HUES6 (cell line): ENCODE data around the gene B4GALT7.
A peak's percentile ranks its signal among the peaks of the same experiment; 100 is the strongest.

ENCODE experiments used
- H3K27ac ChIP-seq: 2 replicates; pipeline ENCODE4 v1.7.0; 2013; ENCODE audit warnings: low read depth, mild to moderate bottlenecking, low read length, inconsistent platforms
- H3K27me3 ChIP-seq: 2 replicates; pipeline ENCODE4 v1.6.1; 2013; ENCODE audit warnings: low read length; ENCODE audit not compliant: control insufficient read depth, insufficient read depth
- H3K36me3 ChIP-seq: 2 replicates; pipeline ENCODE4 v1.6.1; 2013; ENCODE audit warnings: low read length; ENCODE audit not compliant: control insufficient read depth, insufficient read depth
- H3K4me1 ChIP-seq: 2 replicates; pipeline ENCODE4 v1.6.1; 2013; ENCODE audit warnings: low read length; ENCODE audit not compliant: control insufficient read depth, insufficient read depth
- H3K4me3 ChIP-seq: 2 replicates; pipeline ENCODE4 v1.5.1; 2013; ENCODE audit warnings: low read depth, low read length
- H3K9ac ChIP-seq: one replicate; pipeline ENCODE4 v1.6.1; 2013; ENCODE audit warnings: mild to moderate bottlenecking, low read length
- H3K9me3 ChIP-seq: 2 replicates; pipeline ENCODE4 v1.6.1; 2013; ENCODE audit warnings: low read depth, low read length; ENCODE audit not compliant: control insufficient read depth, insufficient read depth

B4GALT7 gene

GRCh38 chr5:177594071-177594470 is 5.9 kb upstream of the B4GALT7 start:
- Histone ChIP-seq H3K9ac (no peak overlapping the region), H3K4me1 (no peaks in the 10 kb centered on the region), H3K9me3 (no peaks in the 10 kb centered on the region), H3K27me3 (peaks cover 22% of the 10 kb centered on the region), H3K27ac (no peak overlapping the region), H3K36me3 (peaks cover 37% of the 10 kb centered on the region), H3K4me3 (no peak overlapping the region)

GRCh38 chr5:177595026-177595585 is 4.8 kb upstream of the B4GALT7 start:
- no peaks in the 10 kb centered on the region for H3K9me3 ChIP-seq
- no peak overlapping the region for H3K9ac ChIP-seq
- no peak overlapping the region for H3K4me3 ChIP-seq
- H3K27me3 ChIP-seq, result peaks cover 22% of the 10 kb centered on the region
- H3K4me1 ChIP-seq, result no peaks in the 10 kb centered on the region
- H3K36me3 ChIP-seq, result peaks cover 37% of the 10 kb centered on the region
- no peak overlapping the region for H3K27ac ChIP-seq

GRCh38 chr5:177595991-177596774 is 3.7 kb upstream of the B4GALT7 start:
- Histone ChIP-seq H3K36me3 (peaks cover 37% of the 10 kb centered on the region), H3K9me3 (no peaks in the 10 kb centered on the region), H3K4me3 (no peak overlapping the region), H3K4me1 (peaks cover 4% of the 10 kb centered on the region), H3K27ac (no peak overlapping the region), H3K27me3 (peaks cover 20% of the 10 kb centered on the region), H3K9ac (no peak overlapping the region)

GRCh38 chr5:177596775-177597238 is 3.1 kb upstream of the B4GALT7 start:
- Histone ChIP-seq H3K9me3 (no peaks in the 10 kb centered on the region), H3K27ac (no peak overlapping the region), H3K36me3 (peaks cover 37% of the 10 kb centered on the region), H3K4me3 (no peak overlapping the region), H3K9ac (no peak overlapping the region), H3K27me3 (peaks cover 17% of the 10 kb centered on the region), H3K4me1 (peaks cover 4% of the 10 kb centered on the region)

GRCh38 chr5:177598477-177598876 is 1.5 kb upstream of the B4GALT7 start:
- Histone ChIP-seq H3K9ac (no peak overlapping the region), H3K36me3 (peaks cover 35% of the 10 kb centered on the region), H3K27ac (no peak overlapping the region), H3K27me3 (peaks cover 17% of the 10 kb centered on the region), H3K4me1 (peaks cover 4% of the 10 kb centered on the region), H3K4me3 (no peak overlapping the region), H3K9me3 (no peaks in the 10 kb centered on the region)

GRCh38 chr5:177600508-177601018 is 631 bp downstream of the B4GALT7 start:
- no peaks in the 10 kb centered on the region for H3K9me3 ChIP-seq
- H3K4me1 ChIP-seq, result peaks cover 4% of the 10 kb centered on the region
- H3K4me3 ChIP-seq, result peak overlapping the region; percentile 96
- no peak overlapping the region for H3K27ac ChIP-seq
- peaks cover 14% of the 10 kb centered on the region for H3K36me3 ChIP-seq
- peak overlapping the region; percentile 77 for H3K9ac ChIP-seq
- H3K27me3 ChIP-seq, result peaks cover 17% of the 10 kb centered on the region

GRCh38 chr5:177601126-177601525 is 1.2 kb downstream of the B4GALT7 start:
- Histone ChIP-seq H3K9me3 (no peaks in the 10 kb centered on the region), H3K9ac (peak overlapping the region; percentile 77), H3K4me3 (peak overlapping the region; percentile 96), H3K27me3 (peaks cover 17% of the 10 kb centered on the region), H3K4me1 (peaks cover 4% of the 10 kb centered on the region), H3K36me3 (peaks cover 10% of the 10 kb centered on the region), H3K27ac (no peak overlapping the region)

- Histone ChIP-seq H3K9me3 (no peaks in the 10 kb centered on the region), H3K4me3 (no peak overlapping the region), H3K4me1 (peaks cover 4% of the 10 kb centered on the region), H3K9ac (no peak overlapping the region), H3K27ac (no peak overlapping the region), H3K36me3 (peaks cover 5% of the 10 kb centered on the region; the same call in 1 of the 2 replicates), H3K27me3 (peaks cover 17% of the 10 kb centered on the region)
Observed at GRCh38 chr5:177601577-177602457, 1.9 kb downstream of the B4GALT7 start.

- Histone ChIP-seq H3K36me3 (peaks cover 3% of the 10 kb centered on the region; the same call in 1 of the 2 replicates), H3K27ac (no peak overlapping the region), H3K4me1 (peaks cover 9% of the 10 kb centered on the region), H3K9ac (no peak overlapping the region), H3K27me3 (peaks cover 17% of the 10 kb centered on the region), H3K4me3 (no peak overlapping the region), H3K9me3 (no peaks in the 10 kb centered on the region)
Observed at GRCh38 chr5:177602458-177602830, 2.5 kb downstream of the B4GALT7 start.

- no peaks in the 10 kb centered on the region for H3K9me3 ChIP-seq
- no peak overlapping the region for H3K4me3 ChIP-seq
- peaks cover 19% of the 10 kb centered on the region for H3K4me1 ChIP-seq
- H3K27me3 ChIP-seq, result peaks cover 13% of the 10 kb centered on the region
- H3K9ac ChIP-seq, result no peak overlapping the region
- no peak overlapping the region for H3K27ac ChIP-seq
- peaks cover 3% of the 10 kb centered on the region; the same call in 1 of the 2 replicates for H3K36me3 ChIP-seq
Observed at GRCh38 chr5:177603631-177604030, 3.7 kb downstream of the B4GALT7 start.
